ENCODE data around the gene ZNF529.

The ZNF529 gene

DNA sequence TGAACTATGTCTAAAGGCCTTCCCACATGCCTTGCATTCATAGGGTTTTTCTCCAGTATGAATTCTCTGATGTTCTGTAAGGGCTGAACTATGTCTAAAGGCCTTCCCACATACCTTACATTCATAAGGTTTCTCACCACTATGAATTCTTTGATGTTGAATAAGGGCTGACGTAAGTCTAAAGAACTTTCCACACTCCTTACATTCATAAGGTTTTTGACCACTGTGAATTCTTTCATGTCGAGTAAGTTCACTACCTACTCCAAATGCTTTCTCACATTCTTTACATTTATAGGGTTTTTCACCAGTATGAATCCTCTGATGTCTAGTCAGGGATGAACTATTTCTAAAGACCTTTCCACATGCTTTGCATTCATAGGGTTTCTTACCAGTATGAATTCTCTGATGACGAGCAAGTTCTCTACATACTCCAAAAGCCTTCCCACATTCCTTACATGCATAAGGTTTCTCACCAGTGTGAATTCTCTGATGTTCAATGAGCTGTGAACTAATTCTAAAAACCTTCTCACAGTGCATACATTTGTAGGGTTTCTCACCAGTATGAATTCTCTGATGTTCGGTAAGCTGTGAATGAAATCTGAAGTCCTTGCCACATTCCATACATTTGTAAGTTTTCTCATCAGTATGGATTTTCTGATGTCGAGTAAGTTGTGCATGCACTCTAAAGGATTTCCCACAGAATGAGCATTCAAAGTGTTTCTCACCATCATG, 25.9 kb downstream of the ZNF529 start:
- TF ChIP-seq, protein P1, sequence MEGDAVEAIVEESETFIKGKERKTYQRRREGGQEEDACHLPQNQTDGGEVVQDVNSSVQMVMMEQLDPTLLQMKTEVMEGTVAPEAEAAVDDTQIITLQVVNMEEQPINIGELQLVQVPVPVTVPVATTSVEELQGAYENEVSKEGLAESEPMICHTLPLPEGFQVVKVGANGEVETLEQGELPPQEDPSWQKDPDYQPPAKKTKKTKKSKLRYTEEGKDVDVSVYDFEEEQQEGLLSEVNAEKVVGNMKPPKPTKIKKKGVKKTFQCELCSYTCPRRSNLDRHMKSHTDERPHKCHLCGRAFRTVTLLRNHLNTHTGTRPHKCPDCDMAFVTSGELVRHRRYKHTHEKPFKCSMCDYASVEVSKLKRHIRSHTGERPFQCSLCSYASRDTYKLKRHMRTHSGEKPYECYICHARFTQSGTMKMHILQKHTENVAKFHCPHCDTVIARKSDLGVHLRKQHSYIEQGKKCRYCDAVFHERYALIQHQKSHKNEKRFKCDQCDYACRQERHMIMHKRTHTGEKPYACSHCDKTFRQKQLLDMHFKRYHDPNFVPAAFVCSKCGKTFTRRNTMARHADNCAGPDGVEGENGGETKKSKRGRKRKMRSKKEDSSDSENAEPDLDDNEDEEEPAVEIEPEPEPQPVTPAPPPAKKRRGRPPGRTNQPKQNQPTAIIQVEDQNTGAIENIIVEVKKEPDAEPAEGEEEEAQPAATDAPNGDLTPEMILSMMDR (IDR thresholded peaks at IDR 0.05; ENCODE audit: insufficient read depth, low read length, missing control alignments): no peak
- H3K4me3 ChIP-seq (ENCODE audit: low read depth, low read length): no peak overlapping the region
- POLR2A ChIA-PET: no interaction called here
- CTCF ChIA-PET: no interaction called here
- DNase-seq (ENCODE audit: low read depth, low spot score): no peak

GRCh38 chr19:36528921-36529518, 44.1 kb downstream of the ZNF529 start:
- peak overlapping the region; percentile 95 for H3K4me3 ChIP-seq (ENCODE audit: low read depth, low read length)
- POLR2A ChIA-PET: interaction anchor here (1.3 to 2.4 kb wide), 3 partner anchors 39 to 314 kb away, joined by 4 to 13 read pairs (median 4); partner anchors contain the start of genes ZNF146, ZNF529, ZNF565 and ZNF566
- TF ChIP-seq, protein P1 (IDR thresholded peaks at IDR 0.05; ENCODE audit: insufficient read depth, low read length, missing control alignments): no peak
- CTCF ChIA-PET: no interaction called here
- no peak for DNase-seq (ENCODE audit: low read depth, low spot score)

DNA sequence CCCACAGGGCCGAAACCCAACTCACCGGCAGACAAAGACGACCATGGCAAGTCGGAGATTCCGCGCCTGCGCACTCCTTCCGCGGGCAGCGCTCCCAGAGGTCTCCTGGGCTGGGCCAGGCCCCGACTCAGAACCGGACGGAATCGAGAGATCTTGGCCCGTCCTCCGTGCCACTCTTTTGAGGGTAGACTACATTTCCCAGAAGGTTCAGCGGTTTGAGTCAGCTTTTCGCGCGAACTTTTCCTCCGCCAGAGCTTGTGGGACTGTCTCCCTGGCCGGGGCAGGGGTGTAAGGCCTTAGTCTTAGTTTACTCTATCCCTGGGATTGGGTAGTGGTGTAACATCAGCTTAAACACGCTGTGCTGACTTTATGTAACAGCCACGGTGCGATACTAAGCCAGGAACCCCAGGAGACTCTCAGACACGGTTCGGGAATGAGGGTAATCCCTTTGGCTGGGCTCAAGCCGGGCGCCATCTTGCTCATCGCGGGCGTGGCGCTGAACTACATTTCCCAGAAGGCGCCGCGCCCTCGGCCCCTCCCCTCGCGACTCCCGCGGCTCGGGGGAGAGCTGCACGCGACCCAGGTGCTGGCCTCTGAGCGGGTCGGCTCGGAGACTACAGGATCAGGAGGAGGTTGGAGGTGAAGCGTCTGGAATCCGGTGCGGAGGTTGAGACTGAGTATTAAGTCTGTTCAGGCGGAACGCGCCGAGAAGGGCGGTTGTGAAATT, 44.7 kb downstream of the ZNF529 start, which contains the start of gene ZNF260:
Gene ZNF260 (minus strand): TSS at position 78 of the 727 bp plus-strand sequence. CDS start 13,033 bp downstream, outside the sequence.
- H3K4me3 ChIP-seq (ENCODE audit: low read depth, low read length): peak within 1 kb of the TSS; percentile 95
- TF ChIP-seq, protein P1 (IDR thresholded peaks at IDR 0.05; ENCODE audit: insufficient read depth, low read length, missing control alignments): no peak
- POLR2A ChIA-PET: interaction anchor here (0.6 to 2.4 kb wide), 5 partner anchors 39 to 318 kb away, joined by 3 to 13 read pairs (median 4); partner anchors contain the start of genes ZNF146, ZNF529, ZNF565 and ZNF566
- peak; percentile 82 for DNase-seq (ENCODE audit: low read depth, low spot score)
- CTCF ChIA-PET: no interaction called here

DNA sequence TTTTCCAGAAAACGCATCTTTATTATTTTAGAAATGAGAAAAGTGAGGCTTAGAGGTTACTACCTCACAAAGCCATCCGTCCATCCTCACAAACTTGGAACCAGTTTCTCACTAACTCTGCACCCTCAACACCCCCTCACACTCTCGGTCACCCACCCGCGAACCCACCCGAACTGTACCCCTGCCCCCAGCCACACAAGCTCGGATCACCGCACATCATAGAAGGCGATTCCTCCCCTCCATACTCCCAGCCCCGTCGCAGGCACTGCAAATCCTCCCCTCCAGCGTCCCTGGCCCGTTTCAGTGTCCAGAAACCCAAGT, 45.3 kb downstream of the ZNF529 start:
- H3K4me3 ChIP-seq (ENCODE audit: low read depth, low read length): peak overlapping the region; percentile 95

DNA sequence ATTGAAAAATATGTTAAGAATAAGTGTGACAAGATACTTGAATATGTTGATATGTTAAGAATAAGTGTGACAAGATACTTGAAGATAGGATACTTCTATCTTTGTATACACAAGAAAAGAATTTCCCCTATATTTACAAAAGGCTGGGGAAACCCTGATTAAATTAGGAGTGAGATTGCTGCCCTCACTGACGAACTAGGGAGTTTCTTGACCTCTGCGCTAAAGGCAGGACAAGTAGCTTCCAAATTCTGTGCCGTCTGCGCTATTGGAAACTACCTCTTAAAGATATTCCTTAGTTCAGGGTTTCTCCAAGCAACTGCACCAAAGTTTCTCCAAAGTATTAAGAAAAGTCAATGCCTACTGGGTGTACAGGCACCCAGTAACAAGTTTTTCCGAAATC, 45.8 kb downstream of the ZNF529 start:
- ChIA-PET CTCF (no interaction called here), POLR2A (interaction anchor here (2.4 kb wide), 1 partner anchor 38 kb away, joined by 13 read pairs; the partner anchor contains the start of gene ZNF566)
- peak overlapping the region; percentile 95 for H3K4me3 ChIP-seq (ENCODE audit: low read depth, low read length)
- DNase-seq (ENCODE audit: low read depth, low spot score): no peak
- TF ChIP-seq, protein P1 (IDR thresholded peaks at IDR 0.05; ENCODE audit: insufficient read depth, low read length, missing control alignments): no peak

More for the DNA sequence above, 45.3 kb downstream of the ZNF529 start:
- DNase-seq (ENCODE audit: low read depth, low spot score): no peak
- ChIA-PET CTCF (no interaction called here), POLR2A (interaction anchor here (0.7 to 2.4 kb wide), 4 partner anchors 38 to 313 kb away, joined by 3 to 13 read pairs (median 4); partner anchors contain the start of genes ZNF146, ZNF529, ZNF565 and ZNF566)
- TF ChIP-seq, protein P1 (IDR thresholded peaks at IDR 0.05; ENCODE audit: insufficient read depth, low read length, missing control alignments): no peak

Measured in AG04449 (cell line).